HepG2 (cell line): ENCODE results near the gene WNK1. TPM values are rescaled to one million over a fixed set of nuclear protein-coding genes. Genes with fewer than 3 reads are reported as not detected.

Experiments
- AGO1 ChIP-seq: fragments of 200-400 bp; formaldehyde crosslinking; IDR thresholded peaks from 2 replicates; pipeline ENCODE4 v1.6.1; 2017; ENCODE audit warnings: mild to moderate bottlenecking, low read depth, low read length, moderate library complexity; ENCODE audit not compliant: poor library complexity, severe bottlenecking
- ARNTL ChIP-seq: sonication (generic); formaldehyde crosslinking; IDR thresholded peaks from 2 replicates; pipeline ENCODE4 v1.4.0; 2020; ENCODE audit warnings: mild to moderate bottlenecking, missing genetic modification reagents
- E2F5 ChIP-seq: sonication (generic); formaldehyde crosslinking; conservative IDR thresholded peaks from 2 replicates; pipeline ENCODE4 v1.4.0; 2020; ENCODE audit warnings: missing genetic modification reagents
- HNF1B ChIP-seq: sonication (generic); formaldehyde crosslinking; IDR thresholded peaks from 2 replicates; pipeline ENCODE4 v1.5.1; 2020; ENCODE audit warnings: mild to moderate bottlenecking, moderate library complexity, missing genetic modification reagents
- IKZF5 ChIP-seq: IDR thresholded peaks from 2 replicates; pipeline ENCODE4 v1.6.1; 2018; ENCODE audit warnings: missing genetic modification reagents, mild to moderate bottlenecking, missing compliant biosample characterization
- KDM1A ChIP-seq: IDR thresholded peaks from 2 replicates; pipeline ENCODE4 v1.6.1; 2016; ENCODE audit warnings: missing compliant biosample characterization
- LBX2 ChIP-seq: sonication (generic); formaldehyde crosslinking; IDR thresholded peaks from 2 replicates; pipeline ENCODE4 v1.5.0; 2020; ENCODE audit warnings: missing genetic modification reagents, mild to moderate bottlenecking, borderline replicate concordance
- SRSF4 ChIP-seq: fragments of 200-400 bp; formaldehyde crosslinking; IDR thresholded peaks from one replicate; pipeline ENCODE4 v1.6.1; 2018; ENCODE audit warnings: mild to moderate bottlenecking, low read depth, low read length, moderate library complexity; ENCODE audit not compliant: poor library complexity, severe bottlenecking
- ZBTB33 ChIP-seq: sonication (generic); formaldehyde crosslinking; IDR thresholded peaks from 2 replicates; pipeline ENCODE4 v1.4.0; 2020; ENCODE audit warnings: missing genetic modification reagents
- ZNF12 ChIP-seq: sonication (generic); formaldehyde crosslinking; IDR thresholded peaks from 2 replicates; pipeline ENCODE4 v1.5.0; 2020; ENCODE audit warnings: missing genetic modification reagents
- ZNF253 ChIP-seq: sonication (generic); formaldehyde crosslinking; IDR thresholded peaks from 2 replicates; pipeline ENCODE4 v1.8.0; 2022; ENCODE audit warnings: mild to moderate bottlenecking, missing genetic modification reagents, borderline replicate concordance
- ZNF263 ChIP-seq: sonication (generic); formaldehyde crosslinking; IDR thresholded peaks from 2 replicates; pipeline ENCODE4 v1.4.0; 2020; ENCODE audit warnings: missing genetic modification reagents
- ZNF33B ChIP-seq: sonication (generic); formaldehyde crosslinking; IDR thresholded peaks from 2 replicates; pipeline ENCODE4 v1.5.1; 2020; ENCODE audit warnings: mild to moderate bottlenecking, missing genetic modification reagents
- ZNF414 ChIP-seq: sonication (generic); formaldehyde crosslinking; IDR thresholded peaks from 2 replicates; pipeline ENCODE4 v1.5.0; 2020; ENCODE audit warnings: missing genetic modification reagents
- ZNF512 ChIP-seq: sonication (generic); formaldehyde crosslinking; IDR thresholded peaks from 2 replicates; pipeline ENCODE4 v1.4.0; 2020; ENCODE audit warnings: mild to moderate bottlenecking, missing genetic modification reagents
- ZNF782 ChIP-seq: sonication (generic); formaldehyde crosslinking; IDR thresholded peaks from 2 replicates; pipeline ENCODE4 v1.4.0; 2020; ENCODE audit warnings: missing genetic modification reagents, mild to moderate bottlenecking, borderline replicate concordance
- ZNF784 ChIP-seq: sonication (generic); formaldehyde crosslinking; IDR thresholded peaks from 2 replicates; pipeline ENCODE4 v1.5.1; 2020; ENCODE audit warnings: missing genetic modification reagents, mild to moderate bottlenecking, borderline replicate concordance
- ZNF83 ChIP-seq: sonication (generic); formaldehyde crosslinking; IDR thresholded peaks from 2 replicates; pipeline ENCODE4 v1.4.0; 2020; ENCODE audit warnings: missing genetic modification reagents, mild to moderate bottlenecking, borderline replicate concordance
- polyA plus RNA-seq, 8 experiments: library from polyadenylated mRNA; depleted of rRNA in 3 of 8; stranded (reverse) in 7 of 8; unstranded in 1 of 8; fragments of >200 nt; fragmentation: Illumina TruSeq in 4 of 8; extraction: Trizol in 4 of 8; gene quantifications; 2 replicates each; pipeline versions ENCODE4 v1.2.1 to v1.2.3, GENCODE V29; 2011 to 2016; ENCODE audit warnings: low read depth in 4 of 8, missing spikeins in 1 of 8, mixed read lengths in 1 of 8; ENCODE audit not compliant: insufficient read depth in 1 of 8
- total RNA-seq, 5 experiments: library from RNA; depleted of rRNA; stranded (reverse); fragments of >200 nt; fragmentation: Illumina TruSeq; extraction: Trizol; gene quantifications; 2 replicates each; pipeline ENCODE4 v1.2.3, GENCODE V29; 2016; ENCODE audit warnings: low read depth in 1 of 5

The WNK1 gene
- total and polyA plus RNA-seq, 2 of the 13 experiments (the other 11 are each of a cell fraction or from before 2014, with no cell fraction given): 31.1 to 54.8 TPM

- TF ChIP-seq ZNF253 (CRISPR knock-in tag): 0 out of 2 replicates have a peak, but pooled peaks have one; percentile 58
- TF ChIP-seq E2F5: peak; percentile 93
- TF ChIP-seq ZNF33B: peak; percentile 93
- TF ChIP-seq ZNF414 (CRISPR knock-in tag): no peak; the same call in 1 of the 2 replicates
- TF ChIP-seq HNF1B (CRISPR knock-in tag): peak; percentile 91
- TF ChIP-seq KDM1A (CRISPR knock-in tag): no peak
- no peak for TF ChIP-seq ZNF12 (CRISPR knock-in tag)
- TF ChIP-seq LBX2 (CRISPR knock-in tag): peak; percentile 57; the same call in 1 of the 2 replicates
- peak; percentile 90 for TF ChIP-seq ZNF784 (CRISPR knock-in tag)
- peak; percentile 63; the same call in 1 of the 2 replicates for TF ChIP-seq ZNF263 (CRISPR knock-in tag)
- TF ChIP-seq SRSF4: no peak
- no peak for TF ChIP-seq ARNTL
- peak; percentile 80 for TF ChIP-seq AGO1
- TF ChIP-seq ZNF512 (CRISPR knock-in tag): no peak
- TF ChIP-seq ZNF83: no peak
- peak; percentile 92 for TF ChIP-seq IKZF5 (CRISPR knock-in tag)
- peak; percentile 85 for TF ChIP-seq ZBTB33 (CRISPR knock-in tag)
- TF ChIP-seq ZNF782 (CRISPR knock-in tag): no peak
These were observed 984 bp upstream of the WNK1 start (continued) for GRCh38 chr12:751192-751998.
